HepG2 (cell line): Measurements from ENCODE around the gene TAF7. TPM values are rescaled to one million over a fixed set of nuclear protein-coding genes. Genes with fewer than 3 reads are reported as not detected.

ENCODE experiments used
- ARID4A ChIP-seq: sonication (generic); formaldehyde crosslinking; IDR thresholded peaks from 2 replicates; pipeline ENCODE4 v1.5.0; 2020; ENCODE audit warnings: mild to moderate bottlenecking, missing genetic modification reagents, borderline replicate concordance
- CERS6 ChIP-seq: sonication (generic); formaldehyde crosslinking; IDR thresholded peaks from 2 replicates; pipeline ENCODE4 v1.5.0; 2020; ENCODE audit warnings: missing genetic modification reagents
- FOXA3 ChIP-seq: IDR thresholded peaks from 2 replicates; pipeline ENCODE4 v1.6.1; 2016; ENCODE audit warnings: missing genetic modification reagents, missing compliant biosample characterization
- GATAD2A ChIP-seq: IDR thresholded peaks from 2 replicates; pipeline ENCODE4 v1.6.1; 2016
- MTA1 ChIP-seq: sonication (generic); formaldehyde crosslinking; IDR thresholded peaks from 2 replicates; pipeline ENCODE4 v1.4.0; 2020; ENCODE audit warnings: missing genetic modification reagents, mild to moderate bottlenecking, borderline replicate concordance
- NAIF1 ChIP-seq: sonication (generic); formaldehyde crosslinking; IDR thresholded peaks from 2 replicates; pipeline ENCODE4 v1.5.0; 2020; ENCODE audit warnings: mild to moderate bottlenecking, missing genetic modification reagents, borderline replicate concordance
- NPAS2 ChIP-seq: sonication (generic); formaldehyde crosslinking; IDR thresholded peaks from 2 replicates; pipeline ENCODE4 v1.8.0; 2022; ENCODE audit warnings: mild to moderate bottlenecking, missing genetic modification reagents, borderline replicate concordance
- NR3C1 ChIP-seq: sonication (generic); formaldehyde crosslinking; IDR thresholded peaks from 2 replicates; pipeline ENCODE4 v1.4.0; 2020; ENCODE audit warnings: missing genetic modification reagents
- SRF ChIP-seq: IDR thresholded peaks from 2 replicates; pipeline ENCODE4 v1.6.1; 2011; ENCODE audit warnings: mild to moderate bottlenecking, low read depth, low read length, moderate library complexity
- TBX3 ChIP-seq: fragments of 450-650 bp; IDR thresholded peaks from 2 replicates; pipeline ENCODE4 v1.6.1; 2017; ENCODE audit warnings: antibody characterized with exemption, mild to moderate bottlenecking, inconsistent platforms, borderline replicate concordance
- TMF1 ChIP-seq: sonication (generic); formaldehyde crosslinking; IDR thresholded peaks from 2 replicates; pipeline ENCODE4 v1.8.1; 2022; ENCODE audit warnings: low read depth, missing genetic modification reagents
- ZBTB42 ChIP-seq: sonication (generic); formaldehyde crosslinking; IDR thresholded peaks from 2 replicates; pipeline ENCODE4 v1.5.0; 2020; ENCODE audit warnings: mild to moderate bottlenecking, missing genetic modification reagents
- ZFP41 ChIP-seq: sonication (generic); formaldehyde crosslinking; IDR thresholded peaks from 2 replicates; pipeline ENCODE4 v1.4.0; 2020; ENCODE audit warnings: mild to moderate bottlenecking, missing genetic modification reagents, borderline replicate concordance
- ZNF121 ChIP-seq: sonication (generic); formaldehyde crosslinking; IDR thresholded peaks from 2 replicates; pipeline ENCODE4 v1.5.0; 2020; ENCODE audit warnings: mild to moderate bottlenecking, missing genetic modification reagents
- ZNF713 ChIP-seq: sonication (generic); formaldehyde crosslinking; IDR thresholded peaks from 2 replicates; pipeline ENCODE4 v1.4.0; 2020; ENCODE audit warnings: mild to moderate bottlenecking, missing genetic modification reagents
- ZNF761 ChIP-seq: sonication (generic); formaldehyde crosslinking; conservative IDR thresholded peaks from 2 replicates; pipeline ENCODE4 v1.4.0; 2020; ENCODE audit warnings: mild to moderate bottlenecking, missing genetic modification reagents
- ZNF83 ChIP-seq: sonication (generic); formaldehyde crosslinking; IDR thresholded peaks from 2 replicates; pipeline ENCODE4 v1.4.0; 2020; ENCODE audit warnings: missing genetic modification reagents, mild to moderate bottlenecking, borderline replicate concordance
- polyA plus RNA-seq, 8 experiments: library from polyadenylated mRNA; depleted of rRNA in 3 of 8; stranded (reverse) in 7 of 8; unstranded in 1 of 8; fragments of >200 nt; fragmentation: Illumina TruSeq in 4 of 8; extraction: Trizol in 4 of 8; gene quantifications; 2 replicates each; pipeline versions ENCODE4 v1.2.1 to v1.2.3, GENCODE V29; 2011 to 2016; ENCODE audit warnings: low read depth in 4 of 8, missing spikeins in 1 of 8, mixed read lengths in 1 of 8; ENCODE audit not compliant: insufficient read depth in 1 of 8
- total RNA-seq, 5 experiments: library from RNA; depleted of rRNA; stranded (reverse); fragments of >200 nt; fragmentation: Illumina TruSeq; extraction: Trizol; gene quantifications; 2 replicates each; pipeline ENCODE4 v1.2.3, GENCODE V29; 2016; ENCODE audit warnings: low read depth in 1 of 5
- TF ChIP-seq, protein P1 (sequence below): IDR thresholded peaks from 2 replicates; pipeline ENCODE4 v1.6.1; 2016; ENCODE audit warnings: missing compliant biosample characterization, missing genetic modification reagents, borderline replicate concordance
- TF ChIP-seq, protein P2 (sequence below): sonication (generic); formaldehyde crosslinking; IDR thresholded peaks from 2 replicates; pipeline ENCODE4 v1.9.0; 2021; ENCODE audit warnings: missing genetic modification reagents, borderline replicate concordance

The TAF7 gene
- total and polyA plus RNA-seq, 2 of the 13 experiments (the other 11 are each of a cell fraction or from before 2014, with no cell fraction given), result 41.6 to 61.5 TPM

DNA sequence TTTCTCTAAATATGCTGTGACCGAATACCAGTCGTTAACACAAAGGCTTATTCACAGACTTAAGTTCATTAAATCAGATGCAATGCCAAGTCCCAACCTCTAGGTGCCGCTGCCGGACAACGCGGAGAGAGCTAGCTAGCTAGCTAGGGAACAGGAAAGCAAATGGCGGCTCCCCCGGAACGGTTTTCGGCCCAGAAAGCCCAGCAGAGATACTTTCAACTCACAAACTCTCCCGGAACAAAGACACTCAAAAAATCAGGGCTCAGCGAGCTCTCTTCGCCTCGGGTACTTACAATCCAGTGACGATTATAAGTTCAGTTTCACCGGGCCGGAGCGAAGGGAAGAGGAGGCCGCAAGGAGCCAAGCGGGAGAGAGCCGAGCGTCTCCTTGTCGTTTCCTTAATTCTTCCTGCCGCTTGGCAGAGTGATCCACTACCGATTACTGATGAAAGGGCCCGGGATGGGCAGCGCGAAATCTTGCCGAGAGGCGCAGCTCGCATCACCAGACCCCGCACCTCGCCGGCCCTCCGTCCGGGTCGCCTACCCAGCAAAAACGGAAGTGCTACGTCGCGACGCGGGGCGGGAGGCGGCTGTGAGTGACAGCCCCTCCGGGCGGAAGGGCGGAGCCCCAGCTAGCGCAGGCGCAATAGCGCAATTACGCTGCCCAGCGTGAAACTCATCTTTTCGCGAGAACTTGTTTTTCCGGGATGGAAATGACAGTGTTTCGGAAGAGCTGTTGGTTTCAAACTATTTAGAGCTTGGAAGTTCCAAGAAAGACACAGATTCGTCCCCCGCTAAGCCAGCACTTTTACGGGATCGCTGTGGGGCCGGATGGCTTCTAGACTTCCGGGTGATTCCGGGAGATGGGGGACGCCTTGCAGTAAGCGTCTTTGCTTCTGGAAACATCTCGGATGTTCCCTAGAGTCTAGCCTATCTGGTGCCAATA lies at the start of gene TAF7 (continued):
- TF ChIP-seq FOXA3 (0 out of 2 replicates have a peak, but pooled peaks have one; percentile 26), SRF (no peak), ZNF761 (CRISPR knock-in tag) (0 out of 2 replicates have a peak, but pooled peaks have one; percentile 46), TMF1 (CRISPR knock-in tag) (no peak; the same call in 1 of the 2 replicates), ZNF713 (CRISPR knock-in tag) (peak; percentile 97; the same call in 1 of the 2 replicates), CERS6 (CRISPR knock-in tag) (no peak), ZFP41 (CRISPR knock-in tag) (no peak), ARID4A (peak; percentile 80), NPAS2 (CRISPR knock-in tag) (no peak), NAIF1 (CRISPR knock-in tag) (peak; percentile 86), TBX3 (no peak), ZNF83 (peak; percentile 95), NR3C1 (CRISPR knock-in tag) (no peak), ZBTB42 (CRISPR knock-in tag) (0 out of 2 replicates have a peak, but pooled peaks have one; percentile 33), GATAD2A (CRISPR knock-in tag) (no peak; the same call in 1 of the 2 replicates), ZNF121 (CRISPR knock-in tag) (no peak), MTA1 (CRISPR knock-in tag) (peak; percentile 36; the same call in 1 of the 2 replicates)
- TF ChIP-seq, protein P1, sequence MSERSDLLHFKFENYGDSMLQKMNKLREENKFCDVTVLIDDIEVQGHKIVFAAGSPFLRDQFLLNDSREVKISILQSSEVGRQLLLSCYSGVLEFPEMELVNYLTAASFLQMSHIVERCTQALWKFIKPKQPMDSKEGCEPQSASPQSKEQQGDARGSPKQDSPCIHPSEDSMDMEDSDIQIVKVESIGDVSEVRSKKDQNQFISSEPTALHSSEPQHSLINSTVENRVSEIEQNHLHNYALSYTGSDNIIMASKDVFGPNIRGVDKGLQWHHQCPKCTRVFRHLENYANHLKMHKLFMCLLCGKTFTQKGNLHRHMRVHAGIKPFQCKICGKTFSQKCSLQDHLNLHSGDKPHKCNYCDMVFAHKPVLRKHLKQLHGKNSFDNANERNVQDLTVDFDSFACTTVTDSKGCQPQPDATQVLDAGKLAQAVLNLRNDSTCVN (CRISPR knock-in tag), result peak; percentile 51; the same call in 1 of the 2 replicates
- TF ChIP-seq, protein P2, sequence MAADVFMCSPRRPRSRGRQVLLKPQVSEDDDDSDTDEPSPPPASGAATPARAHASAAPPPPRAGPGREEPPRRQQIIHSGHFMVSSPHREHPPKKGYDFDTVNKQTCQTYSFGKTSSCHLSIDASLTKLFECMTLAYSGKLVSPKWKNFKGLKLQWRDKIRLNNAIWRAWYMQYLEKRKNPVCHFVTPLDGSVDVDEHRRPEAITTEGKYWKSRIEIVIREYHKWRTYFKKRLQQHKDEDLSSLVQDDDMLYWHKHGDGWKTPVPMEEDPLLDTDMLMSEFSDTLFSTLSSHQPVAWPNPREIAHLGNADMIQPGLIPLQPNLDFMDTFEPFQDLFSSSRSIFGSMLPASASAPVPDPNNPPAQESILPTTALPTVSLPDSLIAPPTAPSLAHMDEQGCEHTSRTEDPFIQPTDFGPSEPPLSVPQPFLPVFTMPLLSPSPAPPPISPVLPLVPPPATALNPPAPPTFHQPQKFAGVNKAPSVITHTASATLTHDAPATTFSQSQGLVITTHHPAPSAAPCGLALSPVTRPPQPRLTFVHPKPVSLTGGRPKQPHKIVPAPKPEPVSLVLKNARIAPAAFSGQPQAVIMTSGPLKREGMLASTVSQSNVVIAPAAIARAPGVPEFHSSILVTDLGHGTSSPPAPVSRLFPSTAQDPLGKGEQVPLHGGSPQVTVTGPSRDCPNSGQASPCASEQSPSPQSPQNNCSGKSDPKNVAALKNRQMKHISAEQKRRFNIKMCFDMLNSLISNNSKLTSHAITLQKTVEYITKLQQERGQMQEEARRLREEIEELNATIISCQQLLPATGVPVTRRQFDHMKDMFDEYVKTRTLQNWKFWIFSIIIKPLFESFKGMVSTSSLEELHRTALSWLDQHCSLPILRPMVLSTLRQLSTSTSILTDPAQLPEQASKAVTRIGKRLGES, result no peak; the same call in 1 of the 2 replicates
